ENCODE results near the gene RNU6-9.

The RNU6-9 gene

DNA sequence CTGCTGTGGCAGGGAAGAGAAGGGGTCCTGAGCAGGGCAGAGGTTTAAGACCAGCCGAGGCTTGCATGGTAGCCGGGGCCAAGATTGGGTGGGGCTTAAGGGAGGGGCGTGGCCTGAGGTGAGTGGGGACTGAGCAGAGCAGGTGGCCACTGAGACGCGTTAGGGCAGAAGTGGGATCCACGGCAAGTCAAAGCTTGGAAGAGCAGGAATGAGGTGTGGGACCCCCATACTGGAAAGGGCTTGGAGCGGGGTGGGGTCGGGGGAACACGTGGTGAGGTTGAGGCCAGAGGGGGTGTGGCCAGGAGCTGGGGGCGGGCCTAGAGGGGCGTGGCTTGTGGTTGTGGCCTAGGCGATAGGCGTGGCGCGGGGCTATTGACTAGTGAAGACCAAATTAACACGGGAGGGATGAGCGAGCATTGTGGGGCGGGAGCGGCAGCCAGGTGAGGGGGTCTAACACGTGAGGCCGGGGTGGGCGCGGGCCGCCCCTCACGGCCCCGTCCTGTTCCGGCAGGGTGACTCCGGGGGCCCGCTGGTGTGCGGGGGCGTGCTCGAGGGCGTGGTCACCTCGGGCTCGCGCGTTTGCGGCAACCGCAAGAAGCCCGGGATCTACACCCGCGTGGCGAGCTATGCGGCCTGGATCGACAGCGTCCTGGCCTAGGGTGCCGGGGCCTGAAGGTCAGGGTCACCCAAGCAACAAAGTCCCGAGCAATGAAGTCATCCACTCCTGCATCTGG, 30.5 kb upstream of the RNU6-9 start:
- Histone ChIP-seq H3K9me3 (ENCODE audit: control insufficient read depth, low read length) (no peaks in the 10 kb centered on the region), H3K79me2 (no peaks in the 10 kb centered on the region), H3K27ac (no peak overlapping the region), H3K36me3 (ENCODE audit: control insufficient read depth, insufficient read depth, low read length) (no peaks in the 10 kb centered on the region), H3K4me2 (ENCODE audit: low read length) (no peak overlapping the region), H3K27me3 (ENCODE audit: control insufficient read depth, insufficient read depth, low read length) (no peaks in the 10 kb centered on the region), H2AFZ (no peak overlapping the region), H3K9ac (no peak overlapping the region), H3K4me3 (ENCODE audit: low read depth, low read length) (no peak overlapping the region), H3K4me1 (no peaks in the 10 kb centered on the region)
- TF ChIP-seq, protein P1, sequence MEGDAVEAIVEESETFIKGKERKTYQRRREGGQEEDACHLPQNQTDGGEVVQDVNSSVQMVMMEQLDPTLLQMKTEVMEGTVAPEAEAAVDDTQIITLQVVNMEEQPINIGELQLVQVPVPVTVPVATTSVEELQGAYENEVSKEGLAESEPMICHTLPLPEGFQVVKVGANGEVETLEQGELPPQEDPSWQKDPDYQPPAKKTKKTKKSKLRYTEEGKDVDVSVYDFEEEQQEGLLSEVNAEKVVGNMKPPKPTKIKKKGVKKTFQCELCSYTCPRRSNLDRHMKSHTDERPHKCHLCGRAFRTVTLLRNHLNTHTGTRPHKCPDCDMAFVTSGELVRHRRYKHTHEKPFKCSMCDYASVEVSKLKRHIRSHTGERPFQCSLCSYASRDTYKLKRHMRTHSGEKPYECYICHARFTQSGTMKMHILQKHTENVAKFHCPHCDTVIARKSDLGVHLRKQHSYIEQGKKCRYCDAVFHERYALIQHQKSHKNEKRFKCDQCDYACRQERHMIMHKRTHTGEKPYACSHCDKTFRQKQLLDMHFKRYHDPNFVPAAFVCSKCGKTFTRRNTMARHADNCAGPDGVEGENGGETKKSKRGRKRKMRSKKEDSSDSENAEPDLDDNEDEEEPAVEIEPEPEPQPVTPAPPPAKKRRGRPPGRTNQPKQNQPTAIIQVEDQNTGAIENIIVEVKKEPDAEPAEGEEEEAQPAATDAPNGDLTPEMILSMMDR (IDR thresholded peaks at IDR 0.05) = no peak

DNA sequence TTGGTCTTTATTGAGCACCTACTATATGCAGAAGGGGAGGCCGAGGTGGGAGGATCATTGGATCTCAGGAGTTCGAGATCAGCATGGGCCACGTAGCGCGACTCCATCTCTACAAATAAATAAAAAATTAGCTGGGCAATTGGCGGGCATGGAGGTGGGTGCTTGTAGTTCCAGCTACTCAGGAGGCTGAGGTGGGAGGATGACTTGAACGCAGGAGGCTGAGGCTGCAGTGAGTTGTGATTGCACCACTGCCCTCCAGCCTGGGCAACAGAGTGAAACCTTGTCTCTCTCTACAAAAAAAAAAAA, 30.0 kb upstream of the RNU6-9 start:
- H3K4me2 ChIP-seq (ENCODE audit: low read length) = no peak overlapping the region
- no peak overlapping the region for H3K9ac ChIP-seq
- H2AFZ ChIP-seq = no peak overlapping the region
- H3K79me2 ChIP-seq = no peaks in the 10 kb centered on the region
- no peaks in the 10 kb centered on the region for H3K9me3 ChIP-seq (ENCODE audit: control insufficient read depth, low read length)
- TF ChIP-seq, protein P1 (IDR thresholded peaks at IDR 0.05) = no peak
- no peaks in the 10 kb centered on the region for H3K27me3 ChIP-seq (ENCODE audit: control insufficient read depth, insufficient read depth, low read length)
- no peak overlapping the region for H3K27ac ChIP-seq
- H3K4me3 ChIP-seq (ENCODE audit: low read depth, low read length) = no peak overlapping the region
- H3K4me1 ChIP-seq = no peaks in the 10 kb centered on the region
- H3K36me3 ChIP-seq (ENCODE audit: control insufficient read depth, insufficient read depth, low read length) = no peaks in the 10 kb centered on the region

- no peaks in the 10 kb centered on the region for H3K9me3 ChIP-seq (ENCODE audit: control insufficient read depth, low read length)
- H3K4me1 ChIP-seq = no peaks in the 10 kb centered on the region
- H3K9ac ChIP-seq = no peak overlapping the region
- no peaks in the 10 kb centered on the region for H3K27me3 ChIP-seq (ENCODE audit: control insufficient read depth, insufficient read depth, low read length)
- no peaks in the 10 kb centered on the region for H3K79me2 ChIP-seq
- H2AFZ ChIP-seq = no peak overlapping the region
- no peak overlapping the region for H3K27ac ChIP-seq
- TF ChIP-seq, protein P1 (IDR thresholded peaks at IDR 0.05) = no peak
- no peak overlapping the region for H3K4me2 ChIP-seq (ENCODE audit: low read length)
- no peak overlapping the region for H3K4me3 ChIP-seq (ENCODE audit: low read depth, low read length)
- no peaks in the 10 kb centered on the region for H3K36me3 ChIP-seq (ENCODE audit: control insufficient read depth, insufficient read depth, low read length)
Measured at GRCh38 chr19:866769-867300, 26.4 kb upstream of the RNU6-9 start.

DNA sequence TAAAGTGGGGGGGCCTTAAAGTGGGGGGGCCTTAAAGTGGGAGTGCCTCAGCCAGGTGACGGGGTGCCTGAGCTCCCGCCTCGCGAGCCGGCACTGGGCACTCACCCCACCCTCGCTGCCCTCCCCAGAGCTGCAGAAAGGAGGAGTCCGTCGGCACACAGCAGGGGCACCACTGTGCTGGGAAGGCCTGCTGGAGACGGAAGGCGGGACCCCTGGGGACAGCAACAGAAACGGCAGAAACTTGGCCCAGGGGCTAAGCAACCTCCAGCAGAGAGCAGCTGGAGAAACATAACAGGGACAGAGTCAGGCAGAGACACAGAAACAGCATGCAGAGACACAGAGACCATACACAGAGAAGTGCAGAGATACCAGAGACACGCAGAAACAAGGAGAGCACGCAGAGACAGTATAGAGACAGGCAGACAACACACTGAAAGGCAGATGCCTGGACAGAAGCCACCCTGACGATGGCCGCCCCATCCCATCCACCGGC, 25.9 kb upstream of the RNU6-9 start:
- Histone ChIP-seq H2AFZ (no peak overlapping the region), H3K4me2 (ENCODE audit: low read length) (no peak overlapping the region), H3K36me3 (ENCODE audit: control insufficient read depth, insufficient read depth, low read length) (no peaks in the 10 kb centered on the region), H3K9ac (no peak overlapping the region), H3K27ac (no peak overlapping the region), H3K27me3 (ENCODE audit: control insufficient read depth, insufficient read depth, low read length) (no peaks in the 10 kb centered on the region), H3K4me1 (no peaks in the 10 kb centered on the region), H3K9me3 (ENCODE audit: control insufficient read depth, low read length) (no peaks in the 10 kb centered on the region), H3K79me2 (no peaks in the 10 kb centered on the region), H3K4me3 (ENCODE audit: low read depth, low read length) (no peak overlapping the region)
- TF ChIP-seq, protein P1 (IDR thresholded peaks at IDR 0.05) = no peak
